Osteoblast (primary cell): ENCODE measurements around the gene SLC25A34. TPM values are rescaled to one million over a fixed set of nuclear protein-coding genes. Genes with fewer than 3 reads are reported as not detected.
A peak's percentile ranks its signal among the peaks of the same experiment; 100 is the strongest.

Experiments used
- DNase-seq: peaks from one replicate; pipeline ENCODE4 v3.0.0; 2011; ENCODE audit warnings: low spot score, mixed read lengths; ENCODE audit not compliant: insufficient read length; ENCODE audit errors: missing footprints
- H2AFZ ChIP-seq: 2 replicates; pipeline ENCODE4 v1.6.0; 2011; ENCODE audit warnings: mild to moderate bottlenecking, low read length
- H3K27ac ChIP-seq: 2 replicates; pipeline ENCODE4 v1.5.1; 2011; ENCODE audit warnings: mild to moderate bottlenecking, low read depth, low read length, moderate library complexity
- H3K27me3 ChIP-seq: 2 replicates; pipeline ENCODE4 v1.6.0; 2012; ENCODE audit warnings: mild to moderate bottlenecking, control low read depth, inconsistent platforms, low read length, moderate library complexity; ENCODE audit not compliant: insufficient read depth
- H3K36me3 ChIP-seq: 2 replicates; pipeline ENCODE4 v1.5.1; 2011; ENCODE audit warnings: mild to moderate bottlenecking, low read length, control low read depth, moderate library complexity; ENCODE audit not compliant: insufficient read depth
- H3K4me1 ChIP-seq: 2 replicates; pipeline ENCODE4 v1.5.1; 2011; ENCODE audit warnings: mild to moderate bottlenecking, low read length, control low read depth, moderate library complexity; ENCODE audit not compliant: insufficient read depth
- H3K4me2 ChIP-seq: 2 replicates; pipeline ENCODE4 v1.6.0; 2011; ENCODE audit warnings: mild to moderate bottlenecking, low read length; ENCODE audit not compliant: insufficient read depth
- H3K4me3 ChIP-seq: fragments of 200-600 bp; sonication (generic); 3 replicates; pipeline ENCODE4 v1.5.1; 2012; ENCODE audit warnings: mild to moderate bottlenecking, low read length, inconsistent platforms; ENCODE audit not compliant: insufficient read depth
- H3K79me2 ChIP-seq: 2 replicates; pipeline ENCODE4 v1.6.0; 2012; ENCODE audit warnings: mild to moderate bottlenecking, low read length, control low read depth, inconsistent platforms; ENCODE audit not compliant: insufficient read depth
- H3K9me3 ChIP-seq: 2 replicates; pipeline ENCODE4 v1.5.1; 2011; ENCODE audit warnings: low read depth, low read length, control low read depth
- H4K20me1 ChIP-seq: 2 replicates; pipeline ENCODE4 v1.6.0; 2012; ENCODE audit warnings: mild to moderate bottlenecking, low read length, control low read depth; ENCODE audit not compliant: insufficient read depth
- total RNA-seq: library from RNA; depleted of rRNA; stranded (reverse); fragments of >200 nt; gene quantifications from 2 replicates; pipeline ENCODE4 v1.2.3, GENCODE V29; 2012
- TF ChIP-seq, protein P1 (sequence below): IDR thresholded peaks from 2 replicates; pipeline ENCODE4 v1.5.1; 2011; ENCODE audit warnings: mild to moderate bottlenecking, low read depth, low read length, moderate library complexity; ENCODE audit errors: extremely low read depth

SLC25A34 gene
- total RNA-seq, 1 donor = 1.4 TPM

DNA sequence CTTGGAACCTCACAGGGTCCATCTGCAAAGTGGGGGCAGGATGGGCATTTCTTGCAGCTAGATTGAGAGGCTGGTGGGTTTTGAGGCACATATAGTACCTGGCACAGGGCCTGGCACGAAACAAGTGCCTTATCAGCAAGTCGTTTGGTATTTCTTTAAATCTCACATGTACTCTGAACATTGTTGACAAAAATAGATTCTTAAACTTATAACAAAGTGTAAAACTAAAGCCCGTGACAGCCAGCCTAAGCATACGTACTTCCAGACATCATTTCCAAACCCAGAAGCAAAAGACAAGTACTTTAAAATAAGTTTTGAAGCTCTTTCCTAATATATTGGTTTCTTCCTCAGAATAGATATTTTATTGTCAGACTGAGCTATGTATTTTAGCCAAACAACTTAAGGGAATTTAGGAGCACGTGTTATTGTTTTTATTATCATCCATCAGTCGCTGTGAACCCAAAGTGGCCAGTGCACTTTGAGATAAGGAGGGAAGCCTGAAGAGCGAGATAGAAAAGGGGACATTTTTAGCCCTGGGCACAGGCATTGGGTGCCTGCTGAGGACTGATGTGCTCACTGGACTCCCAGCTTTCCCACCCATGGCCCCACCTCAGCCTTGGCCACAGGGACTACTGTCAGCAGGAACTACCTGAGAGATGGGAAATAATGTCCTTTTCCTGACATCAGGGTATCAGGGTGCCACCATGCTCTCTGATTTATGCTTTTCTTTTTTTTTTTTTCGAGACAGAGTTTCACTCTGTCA lies 25.5 kb downstream of the SLC25A34 start:
- Histone ChIP-seq H3K27me3 (no peaks in the 10 kb centered on the region), H4K20me1 (peaks cover 26% of the 10 kb centered on the region), H2AFZ (no peak overlapping the region), H3K36me3 (peaks cover 25% of the 10 kb centered on the region), H3K4me1 (peaks cover 46% of the 10 kb centered on the region), H3K4me3 (peak overlapping the region; percentile 83), H3K9me3 (no peaks in the 10 kb centered on the region), H3K79me2 (peaks cover 49% of the 10 kb centered on the region), H3K4me2 (peak overlapping the region; percentile 88), H3K27ac (peak overlapping the region; percentile 77)
- TF ChIP-seq, protein P1, sequence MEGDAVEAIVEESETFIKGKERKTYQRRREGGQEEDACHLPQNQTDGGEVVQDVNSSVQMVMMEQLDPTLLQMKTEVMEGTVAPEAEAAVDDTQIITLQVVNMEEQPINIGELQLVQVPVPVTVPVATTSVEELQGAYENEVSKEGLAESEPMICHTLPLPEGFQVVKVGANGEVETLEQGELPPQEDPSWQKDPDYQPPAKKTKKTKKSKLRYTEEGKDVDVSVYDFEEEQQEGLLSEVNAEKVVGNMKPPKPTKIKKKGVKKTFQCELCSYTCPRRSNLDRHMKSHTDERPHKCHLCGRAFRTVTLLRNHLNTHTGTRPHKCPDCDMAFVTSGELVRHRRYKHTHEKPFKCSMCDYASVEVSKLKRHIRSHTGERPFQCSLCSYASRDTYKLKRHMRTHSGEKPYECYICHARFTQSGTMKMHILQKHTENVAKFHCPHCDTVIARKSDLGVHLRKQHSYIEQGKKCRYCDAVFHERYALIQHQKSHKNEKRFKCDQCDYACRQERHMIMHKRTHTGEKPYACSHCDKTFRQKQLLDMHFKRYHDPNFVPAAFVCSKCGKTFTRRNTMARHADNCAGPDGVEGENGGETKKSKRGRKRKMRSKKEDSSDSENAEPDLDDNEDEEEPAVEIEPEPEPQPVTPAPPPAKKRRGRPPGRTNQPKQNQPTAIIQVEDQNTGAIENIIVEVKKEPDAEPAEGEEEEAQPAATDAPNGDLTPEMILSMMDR = no peak
- DNase-seq = peak; percentile 83

DNA sequence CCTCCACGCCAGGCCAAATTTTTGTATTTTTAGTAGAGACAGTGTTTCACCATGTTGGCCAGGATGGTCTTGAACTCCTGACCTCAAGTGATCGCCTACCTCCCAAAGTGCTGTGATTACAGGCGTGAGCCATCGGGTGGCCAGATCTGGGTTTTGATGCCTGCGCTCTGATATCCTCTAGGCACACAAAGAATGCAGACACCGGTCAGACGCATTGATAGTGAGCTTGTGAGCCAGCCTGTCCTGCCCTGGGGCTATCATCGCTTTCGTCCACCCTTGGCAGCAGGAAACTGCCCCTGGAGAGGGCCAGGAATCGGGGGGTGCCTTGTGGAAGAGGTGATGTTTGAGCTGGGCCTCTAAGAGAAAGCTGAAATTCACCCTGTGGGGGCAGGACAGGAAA lies 26.5 kb downstream of the SLC25A34 start:
- no peaks in the 10 kb centered on the region for H3K9me3 ChIP-seq
- no peak overlapping the region for H3K27ac ChIP-seq
- peaks cover 46% of the 10 kb centered on the region for H3K4me1 ChIP-seq
- peaks cover 52% of the 10 kb centered on the region for H3K79me2 ChIP-seq
- no peak overlapping the region for H2AFZ ChIP-seq
- TF ChIP-seq, protein P1 = no peak
- H3K36me3 ChIP-seq = peaks cover 27% of the 10 kb centered on the region
- peaks cover 26% of the 10 kb centered on the region for H4K20me1 ChIP-seq
- no peak overlapping the region for H3K4me3 ChIP-seq
- DNase-seq = peak; percentile 83
- no peak overlapping the region for H3K4me2 ChIP-seq
- H3K27me3 ChIP-seq = no peaks in the 10 kb centered on the region

DNA sequence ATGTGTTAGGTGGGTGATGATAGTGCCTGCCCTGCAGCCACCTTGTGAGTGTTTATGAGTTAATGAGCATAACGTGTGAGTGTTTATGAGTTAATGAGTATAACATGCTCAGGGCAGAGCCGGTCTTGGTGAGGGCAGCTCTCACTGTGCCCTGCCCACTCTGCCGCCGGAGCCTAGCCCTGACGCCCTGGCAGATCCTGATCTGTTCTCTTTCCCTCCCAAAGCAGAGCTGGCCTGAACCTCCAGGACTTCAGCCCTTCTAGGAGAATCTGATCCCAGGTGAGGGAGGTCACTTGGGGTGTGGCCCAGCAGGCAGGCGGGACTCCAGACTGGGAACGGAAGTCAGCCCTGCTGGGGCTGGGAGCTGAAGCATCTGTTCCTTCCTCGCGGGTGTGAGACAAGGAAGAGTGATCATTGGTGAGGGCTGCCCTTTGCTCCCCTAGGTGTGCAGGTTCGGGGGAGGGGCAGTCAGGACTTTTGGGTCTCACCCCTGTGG lies 28.3 kb downstream of the SLC25A34 start:
- DNase-seq = peak; percentile 65
- Histone ChIP-seq H3K4me3 (no peak overlapping the region), H3K4me2 (no peak overlapping the region), H3K27me3 (no peaks in the 10 kb centered on the region), H3K4me1 (peaks cover 39% of the 10 kb centered on the region), H3K27ac (no peak overlapping the region), H3K79me2 (peaks cover 49% of the 10 kb centered on the region), H4K20me1 (peaks cover 31% of the 10 kb centered on the region), H3K36me3 (peaks cover 40% of the 10 kb centered on the region), H3K9me3 (no peaks in the 10 kb centered on the region), H2AFZ (no peak overlapping the region)
- TF ChIP-seq, protein P1 = no peak

DNA sequence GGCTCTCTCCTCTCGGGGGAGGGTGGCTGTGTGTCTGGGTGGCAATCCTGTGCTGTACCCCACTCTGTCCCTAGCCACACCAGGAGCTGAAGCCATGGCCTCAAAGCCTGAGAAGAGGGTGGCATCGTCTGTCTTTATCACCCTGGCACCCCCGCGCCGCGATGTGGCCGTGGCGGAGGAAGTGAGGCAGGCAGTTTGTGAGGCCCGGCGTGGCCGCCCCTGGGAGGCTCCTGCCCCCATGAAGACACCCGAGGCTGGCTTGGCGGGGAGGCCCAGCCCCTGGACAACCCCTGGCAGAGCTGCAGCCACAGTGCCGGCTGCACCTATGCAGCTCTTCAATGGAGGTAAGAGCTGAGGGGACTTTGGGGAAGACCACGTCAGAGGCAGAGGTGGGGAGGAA lies 28.8 kb downstream of the SLC25A34 start:
- Histone ChIP-seq H3K9me3 (no peaks in the 10 kb centered on the region), H3K27me3 (no peaks in the 10 kb centered on the region), H3K4me1 (peaks cover 34% of the 10 kb centered on the region), H3K27ac (peak overlapping the region; percentile 82), H4K20me1 (peaks cover 31% of the 10 kb centered on the region), H3K4me3 (no peak overlapping the region), H3K4me2 (no peak overlapping the region), H3K79me2 (peaks cover 44% of the 10 kb centered on the region), H2AFZ (no peak overlapping the region), H3K36me3 (peaks cover 42% of the 10 kb centered on the region)
- TF ChIP-seq, protein P1 = no peak
- no peak for DNase-seq
